ENCODE results near the gene ZNF439.

Gene ZNF439

GRCh38 chr19:11848594-11849469 is at the start of gene ZNF439:
TSS of gene ZNF439 (plus strand) at chr19:11848726. CDS start at chr19:11848868, 142 bp downstream.
- in situ Hi-C loops (cut with HindIII; ENCODE audit: low sequenced_read_pairs) = no loop called here
- TF ChIP-seq, protein P1, sequence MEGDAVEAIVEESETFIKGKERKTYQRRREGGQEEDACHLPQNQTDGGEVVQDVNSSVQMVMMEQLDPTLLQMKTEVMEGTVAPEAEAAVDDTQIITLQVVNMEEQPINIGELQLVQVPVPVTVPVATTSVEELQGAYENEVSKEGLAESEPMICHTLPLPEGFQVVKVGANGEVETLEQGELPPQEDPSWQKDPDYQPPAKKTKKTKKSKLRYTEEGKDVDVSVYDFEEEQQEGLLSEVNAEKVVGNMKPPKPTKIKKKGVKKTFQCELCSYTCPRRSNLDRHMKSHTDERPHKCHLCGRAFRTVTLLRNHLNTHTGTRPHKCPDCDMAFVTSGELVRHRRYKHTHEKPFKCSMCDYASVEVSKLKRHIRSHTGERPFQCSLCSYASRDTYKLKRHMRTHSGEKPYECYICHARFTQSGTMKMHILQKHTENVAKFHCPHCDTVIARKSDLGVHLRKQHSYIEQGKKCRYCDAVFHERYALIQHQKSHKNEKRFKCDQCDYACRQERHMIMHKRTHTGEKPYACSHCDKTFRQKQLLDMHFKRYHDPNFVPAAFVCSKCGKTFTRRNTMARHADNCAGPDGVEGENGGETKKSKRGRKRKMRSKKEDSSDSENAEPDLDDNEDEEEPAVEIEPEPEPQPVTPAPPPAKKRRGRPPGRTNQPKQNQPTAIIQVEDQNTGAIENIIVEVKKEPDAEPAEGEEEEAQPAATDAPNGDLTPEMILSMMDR (IDR thresholded peaks at IDR 0.05; ENCODE audit: low read depth, low read length, missing control alignments) = no peak
- peak; percentile 3 for DNase-seq (ENCODE audit: low read depth)
- peak within 1 kb of the TSS; percentile 49 for H3K4me3 ChIP-seq (ENCODE audit: low read depth, low read length)

GRCh38 chr19:11806354-11807098 is 42.0 kb upstream of the ZNF439 start:
- DNase-seq (ENCODE audit: low read depth) = no peak
- no peak overlapping the region for H3K4me3 ChIP-seq (ENCODE audit: low read depth, low read length)
- TF ChIP-seq, protein P1 (IDR thresholded peaks at IDR 0.05; ENCODE audit: low read depth, low read length, missing control alignments) = no peak
- in situ Hi-C loops (cut with HindIII; ENCODE audit: low sequenced_read_pairs) = no loop called here

DNA sequence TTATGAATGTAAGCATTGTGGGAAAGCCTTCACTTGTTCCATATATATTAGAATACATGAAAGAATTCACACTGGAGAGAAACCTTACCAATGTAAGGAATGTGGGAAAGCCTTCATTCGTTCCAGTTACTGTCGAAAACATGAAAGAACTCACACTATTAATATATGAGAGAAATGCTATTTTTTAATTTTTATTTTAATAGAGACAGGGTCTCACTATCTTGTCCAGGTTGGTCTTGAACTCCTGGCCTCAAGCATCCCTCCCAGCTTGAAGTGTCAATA is 41.5 kb upstream of the ZNF439 start:
- TF ChIP-seq, protein P1 (IDR thresholded peaks at IDR 0.05; ENCODE audit: low read depth, low read length, missing control alignments) = no peak
- H3K4me3 ChIP-seq (ENCODE audit: low read depth, low read length) = no peak overlapping the region
- DNase-seq (ENCODE audit: low read depth) = no peak
- in situ Hi-C loops (cut with HindIII; ENCODE audit: low sequenced_read_pairs) = no loop called here

DNA sequence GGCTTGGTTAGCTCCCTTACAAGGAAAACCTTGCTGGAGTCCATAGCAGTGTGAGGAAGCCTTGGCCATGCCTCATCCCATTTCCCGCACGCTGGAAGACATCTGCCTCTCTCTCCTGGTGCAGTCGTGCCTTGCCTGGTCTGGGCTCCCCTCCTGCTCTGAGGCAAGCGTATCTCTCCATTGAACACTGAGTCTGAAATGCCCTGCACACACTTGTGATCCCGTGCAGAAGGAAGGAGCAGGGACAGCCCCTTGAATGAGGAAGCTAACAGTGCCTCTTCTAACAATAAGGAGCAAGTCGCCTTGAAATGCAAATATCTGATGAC is 34.9 kb upstream of the ZNF439 start:
- in situ Hi-C loops (cut with HindIII; ENCODE audit: low sequenced_read_pairs) = no loop called here
- H3K4me3 ChIP-seq (ENCODE audit: low read depth, low read length) = peak overlapping the region; percentile 84
- TF ChIP-seq, protein P1 (IDR thresholded peaks at IDR 0.05; ENCODE audit: low read depth, low read length, missing control alignments) = no peak
- DNase-seq (ENCODE audit: low read depth) = no peak

DNA sequence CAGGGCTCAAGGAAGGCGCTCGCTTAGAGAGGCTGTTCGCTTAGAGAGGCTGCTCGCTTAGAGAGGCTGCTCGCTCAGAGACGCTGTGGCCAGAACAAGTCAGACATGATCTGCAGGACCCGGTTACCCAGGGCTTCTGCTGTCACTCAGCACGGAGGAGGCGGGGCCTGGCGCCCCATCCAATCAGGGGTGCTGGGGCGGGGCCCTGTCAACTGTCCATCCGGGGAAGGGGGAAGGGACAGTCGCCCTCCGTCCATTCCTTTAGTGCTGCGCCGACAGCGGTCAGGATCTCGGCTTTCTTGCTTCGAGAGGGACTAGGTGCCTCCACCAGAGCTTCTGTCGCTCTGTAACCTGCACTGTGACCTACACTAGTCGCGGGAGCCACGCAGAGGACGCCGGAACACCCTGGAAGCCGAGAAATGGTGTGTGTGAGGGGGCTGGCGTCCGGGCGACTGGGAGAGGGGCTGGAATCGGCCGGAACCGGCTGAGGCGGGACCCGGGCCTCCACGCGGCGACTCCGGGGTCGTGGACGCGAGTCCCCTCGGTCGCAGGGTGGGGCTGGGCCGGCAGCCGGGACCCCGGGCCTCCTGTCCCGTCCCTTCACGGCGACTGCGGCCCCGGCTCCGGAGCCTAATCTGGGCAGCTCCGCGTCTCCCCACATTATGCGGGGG is 34.4 kb upstream of the ZNF439 start, which contains the start of gene ZNF440:
Gene ZNF440 (plus strand): TSS at position 245 of the 671 bp plus-strand sequence. CDS start 175 bp downstream, at position 420.
- TF ChIP-seq, protein P1 (IDR thresholded peaks at IDR 0.05; ENCODE audit: low read depth, low read length, missing control alignments) = no peak
- in situ Hi-C loops (cut with HindIII; ENCODE audit: low sequenced_read_pairs) = no loop called here
- peak; percentile 74 for DNase-seq (ENCODE audit: low read depth)
- H3K4me3 ChIP-seq (ENCODE audit: low read depth, low read length) = peak within 1 kb of the TSS; percentile 84

DNA sequence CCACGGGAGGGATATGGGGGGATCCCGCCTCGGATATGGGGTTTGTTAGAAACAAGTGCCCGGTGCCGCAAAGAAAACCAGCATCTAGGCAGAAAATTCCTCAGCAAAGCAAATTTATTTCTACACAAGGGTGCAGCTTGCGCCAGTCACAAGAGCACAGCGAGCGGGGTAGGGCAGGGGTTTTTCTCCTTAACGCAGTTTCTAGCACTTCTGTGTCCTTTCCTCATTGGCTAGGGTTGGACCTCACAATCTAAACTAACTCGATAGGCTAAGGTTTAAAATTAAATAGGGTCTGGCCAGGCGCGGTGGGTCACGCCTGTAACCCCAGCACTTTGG is 33.9 kb upstream of the ZNF439 start:
- TF ChIP-seq, protein P1 (IDR thresholded peaks at IDR 0.05; ENCODE audit: low read depth, low read length, missing control alignments) = no peak
- no peak for DNase-seq (ENCODE audit: low read depth)
- H3K4me3 ChIP-seq (ENCODE audit: low read depth, low read length) = peak overlapping the region; percentile 84
- in situ Hi-C loops (cut with HindIII; ENCODE audit: low sequenced_read_pairs) = no loop called here
